ENCODE results near the gene ACAP2.
A peak's percentile ranks its signal among the peaks of the same experiment; 100 is the strongest.

ACAP2 gene

DNA sequence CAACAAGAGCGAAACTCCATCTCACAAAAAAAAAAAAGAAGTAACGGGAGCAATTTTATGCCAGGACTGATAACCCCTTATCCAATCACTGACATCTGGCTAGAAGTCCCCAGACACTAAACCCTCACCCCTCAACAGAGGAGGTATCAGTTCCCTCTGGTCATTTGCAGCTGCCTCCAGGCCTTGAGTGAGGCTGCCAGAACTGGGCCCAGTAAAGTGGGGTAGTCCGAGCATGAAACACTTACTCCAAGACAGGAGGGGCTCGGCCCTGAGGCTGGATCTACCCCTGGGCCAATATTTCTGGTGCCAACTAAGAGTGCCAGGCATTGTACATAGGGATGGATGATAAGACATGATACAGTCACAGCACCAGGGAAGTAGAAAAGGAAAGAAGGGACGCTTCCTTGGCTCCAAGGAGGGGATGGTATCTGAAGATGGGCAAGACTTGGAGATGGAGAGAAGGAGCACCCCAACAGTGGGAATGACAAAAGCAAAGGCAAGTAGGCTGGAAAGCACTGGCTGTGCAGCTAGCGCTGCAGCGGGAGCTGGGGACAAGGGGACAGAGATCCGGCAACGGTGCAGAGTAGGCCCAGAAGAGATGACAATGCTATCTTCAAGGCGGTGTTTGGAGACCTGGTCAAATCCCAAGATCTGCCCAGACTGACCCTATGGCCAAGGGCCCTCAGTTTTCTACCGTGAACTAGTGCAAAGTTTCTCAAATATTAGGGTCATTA lies 174.1 kb downstream of the ACAP2 start:
- TF ChIP-seq, protein P1, sequence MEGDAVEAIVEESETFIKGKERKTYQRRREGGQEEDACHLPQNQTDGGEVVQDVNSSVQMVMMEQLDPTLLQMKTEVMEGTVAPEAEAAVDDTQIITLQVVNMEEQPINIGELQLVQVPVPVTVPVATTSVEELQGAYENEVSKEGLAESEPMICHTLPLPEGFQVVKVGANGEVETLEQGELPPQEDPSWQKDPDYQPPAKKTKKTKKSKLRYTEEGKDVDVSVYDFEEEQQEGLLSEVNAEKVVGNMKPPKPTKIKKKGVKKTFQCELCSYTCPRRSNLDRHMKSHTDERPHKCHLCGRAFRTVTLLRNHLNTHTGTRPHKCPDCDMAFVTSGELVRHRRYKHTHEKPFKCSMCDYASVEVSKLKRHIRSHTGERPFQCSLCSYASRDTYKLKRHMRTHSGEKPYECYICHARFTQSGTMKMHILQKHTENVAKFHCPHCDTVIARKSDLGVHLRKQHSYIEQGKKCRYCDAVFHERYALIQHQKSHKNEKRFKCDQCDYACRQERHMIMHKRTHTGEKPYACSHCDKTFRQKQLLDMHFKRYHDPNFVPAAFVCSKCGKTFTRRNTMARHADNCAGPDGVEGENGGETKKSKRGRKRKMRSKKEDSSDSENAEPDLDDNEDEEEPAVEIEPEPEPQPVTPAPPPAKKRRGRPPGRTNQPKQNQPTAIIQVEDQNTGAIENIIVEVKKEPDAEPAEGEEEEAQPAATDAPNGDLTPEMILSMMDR (conservative IDR thresholded peaks at IDR 0.05; ENCODE audit: low read depth, low read length) = no peak
- H3K4me3 ChIP-seq (ENCODE audit: low read depth, low read length) = no peak overlapping the region
- DNase-seq (ENCODE audit: low read depth) = no peak

GRCh38 chr3:195267096-195267495 lies 175.7 kb downstream of the ACAP2 start:
- TF ChIP-seq, protein P1 (conservative IDR thresholded peaks at IDR 0.05; ENCODE audit: low read depth, low read length) = no peak
- no peak for DNase-seq (ENCODE audit: low read depth)
- no peak overlapping the region for H3K4me3 ChIP-seq (ENCODE audit: low read depth, low read length)

DNA sequence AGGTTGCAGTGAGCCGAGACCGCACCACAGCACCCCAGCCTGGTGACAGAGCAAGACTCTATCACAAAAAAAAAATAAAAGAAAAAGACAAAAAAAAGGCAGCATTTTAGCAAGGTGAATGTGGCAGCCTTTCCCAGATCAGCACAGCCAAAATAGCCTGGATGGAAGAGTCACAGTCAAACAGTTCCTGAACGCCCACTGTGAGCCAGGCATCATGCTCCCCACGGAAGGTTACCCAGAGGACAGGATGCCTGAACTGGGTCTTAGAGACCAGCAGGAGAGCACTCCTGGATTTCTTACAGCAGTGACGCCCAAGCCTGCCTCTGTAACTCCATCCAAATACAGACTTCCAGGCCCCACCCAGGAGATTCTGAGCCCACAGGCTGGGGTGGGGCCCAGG lies 176.4 kb downstream of the ACAP2 start:
- no peak overlapping the region for H3K4me3 ChIP-seq (ENCODE audit: low read depth, low read length)
- TF ChIP-seq, protein P1 (conservative IDR thresholded peaks at IDR 0.05; ENCODE audit: low read depth, low read length) = no peak
- DNase-seq (ENCODE audit: low read depth) = no peak

- DNase-seq (ENCODE audit: low read depth) = no peak
- no peak overlapping the region for H3K4me3 ChIP-seq (ENCODE audit: low read depth, low read length)
- TF ChIP-seq, protein P1 (conservative IDR thresholded peaks at IDR 0.05; ENCODE audit: low read depth, low read length) = peak; percentile 10
Measured at GRCh38 chr3:195265363-195265976, 177.3 kb downstream of the ACAP2 start.

GRCh38 chr3:195263925-195264600 lies 178.8 kb downstream of the ACAP2 start:
- TF ChIP-seq, protein P1 (conservative IDR thresholded peaks at IDR 0.05; ENCODE audit: low read depth, low read length) = no peak
- no peak for DNase-seq (ENCODE audit: low read depth)

GRCh38 chr3:195263193-195263924 lies 179.5 kb downstream of the ACAP2 start:
- no peak overlapping the region for H3K4me3 ChIP-seq (ENCODE audit: low read depth, low read length)
- TF ChIP-seq, protein P1 (conservative IDR thresholded peaks at IDR 0.05; ENCODE audit: low read depth, low read length) = no peak
- no peak for DNase-seq (ENCODE audit: low read depth)

More at GRCh38 chr3:195263925-195264600, 178.8 kb downstream of the ACAP2 start:
- H3K4me3 ChIP-seq (ENCODE audit: low read depth, low read length) = no peak overlapping the region

All from choroid plexus epithelial cell (primary cell).